ENCODE results near the gene SH2D2A. TPM values are rescaled to one million over a fixed set of nuclear protein-coding genes. Genes with fewer than 3 reads are reported as not detected.

SH2D2A gene
- total RNA-seq, 1 experiment from 2014 or later = not detected

GRCh38 chr1:156851779-156852417, 35.2 kb upstream of the SH2D2A start:
- in situ Hi-C loops (cut with HindIII; ENCODE audit: low pct_unique_long_range_greater_than_20kb, low sequenced_read_pairs) = no loop called here
- DNase-seq (ENCODE audit: low read depth) = no peak

GRCh38 chr1:156849151-156849496, 32.5 kb upstream of the SH2D2A start:
- in situ Hi-C loops (cut with HindIII; ENCODE audit: low pct_unique_long_range_greater_than_20kb, low sequenced_read_pairs) = no loop called here

GRCh38 chr1:156848461-156849150, 32.0 kb upstream of the SH2D2A start:
- no peak for DNase-seq (ENCODE audit: low read depth)
- in situ Hi-C loops (cut with HindIII; ENCODE audit: low pct_unique_long_range_greater_than_20kb, low sequenced_read_pairs) = no loop called here

More at GRCh38 chr1:156849151-156849496, 32.5 kb upstream of the SH2D2A start:
- DNase-seq (ENCODE audit: low read depth) = no peak

- in situ Hi-C loops (cut with HindIII; ENCODE audit: low pct_unique_long_range_greater_than_20kb, low sequenced_read_pairs) = no loop called here
- no peak for DNase-seq (ENCODE audit: low read depth)
These were observed 31.2 kb upstream of the SH2D2A start for GRCh38 chr1:156847591-156848460.

- no peak for DNase-seq (ENCODE audit: low read depth)
- in situ Hi-C loops (cut with HindIII; ENCODE audit: low pct_unique_long_range_greater_than_20kb, low sequenced_read_pairs) = no loop called here
These were observed 30.0 kb upstream of the SH2D2A start for GRCh38 chr1:156846643-156847042.

- DNase-seq (ENCODE audit: low read depth) = no peak
- in situ Hi-C loops (cut with HindIII; ENCODE audit: low pct_unique_long_range_greater_than_20kb, low sequenced_read_pairs) = no loop called here
These were observed 29.4 kb upstream of the SH2D2A start for GRCh38 chr1:156845953-156846545.

- DNase-seq (ENCODE audit: low read depth) = no peak
- in situ Hi-C loops (cut with HindIII; ENCODE audit: low pct_unique_long_range_greater_than_20kb, low sequenced_read_pairs) = no loop called here
These were observed 28.7 kb upstream of the SH2D2A start for GRCh38 chr1:156845055-156845952.

- in situ Hi-C loops (cut with HindIII; ENCODE audit: low pct_unique_long_range_greater_than_20kb, low sequenced_read_pairs) = no loop called here
- DNase-seq (ENCODE audit: low read depth) = no peak
These were observed 28.0 kb upstream of the SH2D2A start for GRCh38 chr1:156844638-156845037.

GRCh38 chr1:156844102-156844501, 27.5 kb upstream of the SH2D2A start:
- no peak for DNase-seq (ENCODE audit: low read depth)
- in situ Hi-C loops (cut with HindIII; ENCODE audit: low pct_unique_long_range_greater_than_20kb, low sequenced_read_pairs) = no loop called here

- in situ Hi-C loops (cut with HindIII; ENCODE audit: low pct_unique_long_range_greater_than_20kb, low sequenced_read_pairs) = no loop called here
- no peak for DNase-seq (ENCODE audit: low read depth)
These were observed 26.1 kb upstream of the SH2D2A start for GRCh38 chr1:156842618-156843300.

GRCh38 chr1:156841295-156841855, 24.7 kb upstream of the SH2D2A start:
- in situ Hi-C loops (cut with HindIII; ENCODE audit: low pct_unique_long_range_greater_than_20kb, low sequenced_read_pairs) = no loop called here
- no peak for DNase-seq (ENCODE audit: low read depth)

GRCh38 chr1:156840898-156841279, 24.2 kb upstream of the SH2D2A start:
- no peak for DNase-seq (ENCODE audit: low read depth)
- in situ Hi-C loops (cut with HindIII; ENCODE audit: low pct_unique_long_range_greater_than_20kb, low sequenced_read_pairs) = no loop called here

GRCh38 chr1:156840186-156840897, 23.7 kb upstream of the SH2D2A start:
- in situ Hi-C loops (cut with HindIII; ENCODE audit: low pct_unique_long_range_greater_than_20kb, low sequenced_read_pairs) = no loop called here

GRCh38 chr1:156839426-156840109, 22.9 kb upstream of the SH2D2A start:
- in situ Hi-C loops (cut with HindIII; ENCODE audit: low pct_unique_long_range_greater_than_20kb, low sequenced_read_pairs) = no loop called here

More at GRCh38 chr1:156840186-156840897, 23.7 kb upstream of the SH2D2A start:
- DNase-seq (ENCODE audit: low read depth) = no peak

GRCh38 chr1:156838972-156839371, 22.3 kb upstream of the SH2D2A start:
- DNase-seq (ENCODE audit: low read depth) = no peak
- in situ Hi-C loops (cut with HindIII; ENCODE audit: low pct_unique_long_range_greater_than_20kb, low sequenced_read_pairs) = no loop called here

More at GRCh38 chr1:156839426-156840109, 22.9 kb upstream of the SH2D2A start:
- DNase-seq (ENCODE audit: low read depth) = no peak

- no peak for DNase-seq (ENCODE audit: low read depth)
- in situ Hi-C loops (cut with HindIII; ENCODE audit: low pct_unique_long_range_greater_than_20kb, low sequenced_read_pairs) = no loop called here
These were observed 20.2 kb upstream of the SH2D2A start for GRCh38 chr1:156836892-156837291.
